ENCODE results near the gene GRPR. TPM values are rescaled to one million over a fixed set of nuclear protein-coding genes. Genes with fewer than 3 reads are reported as not detected.

Gene GRPR
- total RNA-seq, 2 donors from 2014 or later, result 0.37 TPM; not detected in 1

DNA sequence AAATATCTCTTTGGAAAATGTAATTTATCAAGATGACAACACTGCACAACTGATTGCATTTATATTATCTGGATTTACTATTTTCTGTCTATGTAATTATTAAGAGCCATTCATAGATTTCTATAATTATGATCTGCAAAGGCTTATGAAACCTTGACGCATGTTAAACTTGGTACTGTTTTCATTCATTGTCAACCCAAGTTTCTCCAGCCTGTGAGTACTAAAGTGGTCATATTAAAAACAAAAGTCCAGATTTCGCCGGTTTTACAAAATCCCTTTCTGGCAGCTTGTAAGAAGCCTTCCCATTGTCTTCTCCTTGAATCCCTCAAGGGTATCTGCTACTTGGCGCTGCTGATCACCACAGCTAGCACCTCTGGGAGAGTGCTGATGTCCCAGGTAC lies 19.7 kb upstream of the GRPR start:
- no peak for TF ChIP-seq CTCF (IDR thresholded peaks at IDR 0.05)
- no peaks in the 10 kb centered on the region for H3K27me3 ChIP-seq
- no peaks in the 10 kb centered on the region for H3K4me1 ChIP-seq
- no peak overlapping the region for H3K4me3 ChIP-seq
- DNase-seq (ENCODE audit: low spot score), result no peak
- peaks cover 0 to 4% of the 10 kb centered on the region in 2 donors for H3K9me3 ChIP-seq
- H3K27ac ChIP-seq, result no peak overlapping the region
- no peaks in the 10 kb centered on the region for H3K36me3 ChIP-seq

DNA sequence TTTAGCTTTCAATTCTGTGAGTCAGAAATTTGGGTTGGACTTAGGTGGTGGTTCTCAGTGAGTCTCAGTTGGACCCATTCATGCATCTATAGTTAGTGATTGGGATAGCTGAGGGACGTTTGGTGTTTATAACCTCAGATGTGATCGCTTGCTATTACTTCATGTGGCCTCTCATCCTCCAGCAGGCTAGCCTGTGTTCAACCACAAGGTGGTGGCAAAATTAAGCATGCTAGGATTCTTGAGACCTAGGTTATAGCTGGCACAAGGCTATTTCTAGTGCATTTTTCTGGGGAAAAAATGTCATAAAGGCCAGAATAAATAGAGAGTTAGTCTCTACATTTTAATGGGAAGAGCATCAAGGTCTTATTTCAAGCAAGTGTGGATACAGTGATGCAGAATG lies 10.9 kb upstream of the GRPR start:
- Histone ChIP-seq H3K27ac (no peak overlapping the region), H3K36me3 (no peaks in the 10 kb centered on the region), H3K4me3 (no peak overlapping the region), H3K27me3 (no peaks in the 10 kb centered on the region), H3K4me1 (no peaks in the 10 kb centered on the region), H3K9me3 (no peaks in the 10 kb centered on the region)
- DNase-seq (ENCODE audit: low spot score), result no peak
- no peak for TF ChIP-seq CTCF (IDR thresholded peaks at IDR 0.05)

- Histone ChIP-seq H3K27ac (no peak overlapping the region), H3K4me3 (no peak overlapping the region), H3K27me3 (no peaks in the 10 kb centered on the region), H3K9me3 (peaks cover 0 to 10% of the 10 kb centered on the region in 2 donors), H3K36me3 (no peaks in the 10 kb centered on the region), H3K4me1 (no peaks in the 10 kb centered on the region)
- TF ChIP-seq CTCF (IDR thresholded peaks at IDR 0.05), result no peak
- no peak for DNase-seq (ENCODE audit: low spot score)
Observed at GRCh38 chrX:16113978-16114565, 9.3 kb upstream of the GRPR start.

DNA sequence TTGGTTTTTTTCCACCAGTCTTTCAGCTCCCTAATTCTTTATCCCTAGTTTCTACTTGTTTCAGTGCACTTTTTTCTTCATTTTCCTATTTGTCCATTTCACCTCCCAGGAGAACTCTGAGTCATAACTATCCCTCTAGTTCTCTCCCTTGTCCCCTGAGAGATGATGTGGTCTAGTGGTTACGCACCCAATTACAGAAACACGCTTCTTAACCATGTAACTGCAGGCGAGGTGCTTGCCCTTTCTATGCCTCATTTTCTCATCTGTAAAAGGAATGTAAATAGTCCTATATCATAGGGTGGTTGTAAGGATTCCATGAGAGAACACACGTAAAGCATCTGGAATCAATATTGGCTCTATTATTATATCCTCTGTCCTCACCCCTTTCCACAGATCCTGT lies 8.8 kb upstream of the GRPR start:
- TF ChIP-seq CTCF (IDR thresholded peaks at IDR 0.05), result no peak
- H3K9me3 ChIP-seq, result peaks cover 0 to 15% of the 10 kb centered on the region in 2 donors
- H3K4me1 ChIP-seq, result no peaks in the 10 kb centered on the region
- H3K27me3 ChIP-seq, result no peaks in the 10 kb centered on the region
- H3K4me3 ChIP-seq, result no peak overlapping the region
- no peak for DNase-seq (ENCODE audit: low spot score)
- H3K27ac ChIP-seq, result no peak overlapping the region
- no peaks in the 10 kb centered on the region for H3K36me3 ChIP-seq

GRCh38 chrX:16119353-16120220 lies 3.8 kb upstream of the GRPR start:
- H3K27ac ChIP-seq, result no peak overlapping the region
- H3K36me3 ChIP-seq, result no peaks in the 10 kb centered on the region
- H3K9me3 ChIP-seq, result peaks cover 0 to 17% of the 10 kb centered on the region in 2 donors
- H3K4me3 ChIP-seq, result no peak overlapping the region
- no peak for DNase-seq (ENCODE audit: low spot score)
- no peaks in the 10 kb centered on the region for H3K27me3 ChIP-seq
- H3K4me1 ChIP-seq, result no peaks in the 10 kb centered on the region
- no peak for TF ChIP-seq CTCF (IDR thresholded peaks at IDR 0.05)

Measured in right atrium auricular region (tissue), 2 donors.